Neutrophil (primary cell): ENCODE data around the gene VWA5A.

Source experiments
- H3K27ac ChIP-seq: fragments of 200-600 bp; sonication (generic); 2 replicates; pipeline ENCODE4 v1.5.1; 2016; ENCODE audit warnings: mild to moderate bottlenecking, moderate library complexity
- H3K27me3 ChIP-seq: fragments of 200-600 bp; sonication (generic); 2 replicates; pipeline ENCODE4 v1.6.0; 2016; ENCODE audit warnings: mild to moderate bottlenecking
- H3K36me3 ChIP-seq: fragments of 200-600 bp; sonication (generic); 2 replicates; pipeline ENCODE4 v1.5.1; 2017
- H3K4me1 ChIP-seq, 2 experiments: fragments of 200-600 bp in 1 of 2; sonication (generic) in 1 of 2; 1 replicate in 1 of 2; 2 replicates in 1 of 2; pipeline versions ENCODE4 v1.5.1 to v1.6.1; 2013 to 2016; ENCODE audit warnings: low read depth in 1 of 2, low read length in 1 of 2, mild to moderate bottlenecking in 1 of 2, moderate library complexity in 1 of 2; ENCODE audit not compliant: control insufficient read depth in 1 of 2, insufficient read depth in 1 of 2
- H3K4me3 ChIP-seq, 2 experiments: fragments of 200-600 bp in 1 of 2; sonication (generic) in 1 of 2; 1 replicate in 1 of 2; 2 replicates in 1 of 2; pipeline ENCODE4 v1.5.1; 2013 to 2016; ENCODE audit warnings: low read depth in 1 of 2, low read length in 1 of 2, mild to moderate bottlenecking in 1 of 2, moderate library complexity in 1 of 2
- H3K9me3 ChIP-seq: fragments of 200-600 bp; sonication (generic); 2 replicates; pipeline ENCODE4 v1.5.1; 2016
- TF ChIP-seq, protein P1 (sequence below): fragments of 200-600 bp; sonication (generic); IDR thresholded peaks from 2 replicates; pipeline ENCODE4 v1.5.1; 2016; ENCODE audit warnings: antibody characterized with exemption

VWA5A gene

DNA sequence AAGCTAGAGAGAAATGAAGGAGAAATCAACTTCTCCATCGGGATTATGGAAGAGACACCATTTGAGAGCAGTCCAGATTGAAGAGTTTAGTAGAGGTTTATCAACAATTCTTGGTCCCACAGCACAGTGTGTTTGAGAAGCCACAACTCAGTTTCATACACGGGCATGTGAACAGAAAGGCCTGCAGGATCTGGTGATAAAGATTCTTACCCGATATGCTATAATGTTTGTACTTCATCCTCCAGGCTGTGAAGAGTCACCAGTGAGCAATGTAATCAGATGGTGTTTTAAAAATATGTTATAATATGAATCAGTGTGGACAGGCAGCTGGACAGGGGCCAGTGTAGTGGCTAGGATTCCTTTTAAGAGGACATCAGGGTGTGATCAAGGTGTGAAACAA is 29.7 kb upstream of the VWA5A start:
- no peaks in the 10 kb centered on the region for H3K9me3 ChIP-seq
- H3K4me1 ChIP-seq = peaks cover 3 to 10% of the 10 kb centered on the region in 2 experiments
- H3K27ac ChIP-seq = no peak overlapping the region
- no peak overlapping the region for H3K4me3 ChIP-seq
- TF ChIP-seq, protein P1, sequence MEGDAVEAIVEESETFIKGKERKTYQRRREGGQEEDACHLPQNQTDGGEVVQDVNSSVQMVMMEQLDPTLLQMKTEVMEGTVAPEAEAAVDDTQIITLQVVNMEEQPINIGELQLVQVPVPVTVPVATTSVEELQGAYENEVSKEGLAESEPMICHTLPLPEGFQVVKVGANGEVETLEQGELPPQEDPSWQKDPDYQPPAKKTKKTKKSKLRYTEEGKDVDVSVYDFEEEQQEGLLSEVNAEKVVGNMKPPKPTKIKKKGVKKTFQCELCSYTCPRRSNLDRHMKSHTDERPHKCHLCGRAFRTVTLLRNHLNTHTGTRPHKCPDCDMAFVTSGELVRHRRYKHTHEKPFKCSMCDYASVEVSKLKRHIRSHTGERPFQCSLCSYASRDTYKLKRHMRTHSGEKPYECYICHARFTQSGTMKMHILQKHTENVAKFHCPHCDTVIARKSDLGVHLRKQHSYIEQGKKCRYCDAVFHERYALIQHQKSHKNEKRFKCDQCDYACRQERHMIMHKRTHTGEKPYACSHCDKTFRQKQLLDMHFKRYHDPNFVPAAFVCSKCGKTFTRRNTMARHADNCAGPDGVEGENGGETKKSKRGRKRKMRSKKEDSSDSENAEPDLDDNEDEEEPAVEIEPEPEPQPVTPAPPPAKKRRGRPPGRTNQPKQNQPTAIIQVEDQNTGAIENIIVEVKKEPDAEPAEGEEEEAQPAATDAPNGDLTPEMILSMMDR = no peak
- H3K36me3 ChIP-seq = no peaks in the 10 kb centered on the region
- no peaks in the 10 kb centered on the region for H3K27me3 ChIP-seq

DNA sequence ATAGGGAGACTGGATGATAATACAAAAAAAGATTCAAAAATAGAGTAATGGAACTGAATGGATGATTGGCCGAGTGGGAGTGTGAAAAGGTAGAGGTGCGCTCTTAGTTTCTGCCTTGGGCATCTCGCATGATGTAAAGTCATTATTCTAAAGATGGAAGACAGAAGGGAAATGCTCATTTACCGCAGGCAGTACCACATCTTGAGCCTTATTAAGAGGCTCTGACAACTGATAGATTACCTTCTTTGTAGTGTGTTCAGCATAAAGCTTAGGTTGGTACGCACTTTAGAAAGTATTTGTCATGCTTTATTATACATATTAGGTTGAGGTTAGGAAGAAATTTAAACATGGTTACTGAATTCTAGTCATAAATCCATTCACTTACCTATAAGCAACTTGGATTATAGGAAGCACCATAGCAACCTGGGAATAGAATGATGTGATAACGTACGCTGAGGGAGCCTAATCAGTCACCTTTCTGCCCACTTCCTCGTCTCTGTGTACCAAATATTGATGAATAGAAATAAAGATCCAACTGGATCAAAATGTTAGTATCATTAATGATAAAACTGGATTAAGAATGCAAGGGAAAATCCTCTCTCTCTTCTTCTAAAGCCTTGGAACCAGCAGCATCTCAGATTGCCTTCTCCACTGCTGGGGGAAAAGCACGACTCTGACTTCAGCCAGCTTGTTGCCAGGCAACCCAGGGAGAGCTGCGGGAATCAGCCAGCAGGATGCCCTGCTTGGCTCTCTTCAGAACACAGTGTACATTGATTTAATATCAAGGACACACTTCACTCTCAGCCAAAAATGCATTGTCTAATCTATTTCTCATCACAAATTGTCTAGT is 29.0 kb upstream of the VWA5A start:
- Histone ChIP-seq H3K4me1 (peaks cover 3 to 10% of the 10 kb centered on the region in 2 experiments), H3K36me3 (no peaks in the 10 kb centered on the region), H3K27ac (no peak overlapping the region), H3K27me3 (no peaks in the 10 kb centered on the region), H3K9me3 (no peaks in the 10 kb centered on the region), H3K4me3 (no peak overlapping the region)
- TF ChIP-seq, protein P1 = no peak

DNA sequence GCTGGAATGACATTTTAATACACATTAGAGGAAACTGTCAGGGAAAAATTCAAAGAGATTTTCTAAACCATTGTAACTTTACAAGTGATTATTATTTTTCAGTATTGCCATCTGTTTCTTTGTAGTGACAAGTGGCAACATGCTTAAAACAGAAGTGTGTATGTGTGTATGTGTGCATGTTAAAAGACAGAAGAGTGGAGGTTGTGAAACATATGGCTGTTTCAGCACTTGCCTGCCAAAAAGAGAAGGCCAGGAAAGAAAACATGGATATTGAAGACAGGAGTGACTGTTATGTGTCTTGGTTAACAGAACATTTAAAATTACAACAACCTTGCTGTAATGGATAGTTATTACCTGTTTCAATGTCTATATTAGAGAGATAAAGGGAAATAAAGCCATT is 24.3 kb upstream of the VWA5A start:
- no peaks in the 10 kb centered on the region for H3K36me3 ChIP-seq
- TF ChIP-seq, protein P1 = no peak
- H3K27me3 ChIP-seq = no peaks in the 10 kb centered on the region
- no peaks in the 10 kb centered on the region for H3K4me1 ChIP-seq
- no peak overlapping the region for H3K4me3 ChIP-seq
- no peaks in the 10 kb centered on the region for H3K9me3 ChIP-seq
- no peak overlapping the region for H3K27ac ChIP-seq

DNA sequence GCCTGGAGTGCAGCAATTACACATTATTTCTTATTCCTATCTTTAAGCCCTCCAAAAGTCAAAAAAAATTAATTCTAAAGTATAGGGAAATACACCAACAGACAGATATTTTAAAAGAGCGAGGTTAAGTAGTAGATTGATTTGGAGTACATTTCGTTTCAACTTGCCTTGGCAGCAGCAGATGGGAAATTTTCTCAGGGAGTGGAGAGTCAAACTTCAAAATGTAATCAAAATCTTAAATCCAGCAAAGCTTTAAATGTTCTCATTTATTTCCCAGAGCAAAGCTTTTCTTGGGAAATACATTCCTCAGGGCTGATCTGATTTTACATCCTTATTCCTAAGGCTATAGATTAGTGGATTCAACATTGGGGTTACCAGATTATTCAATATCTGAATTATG is 21.9 kb upstream of the VWA5A start:
- no peaks in the 10 kb centered on the region for H3K9me3 ChIP-seq
- H3K27ac ChIP-seq = no peak overlapping the region
- H3K36me3 ChIP-seq = no peaks in the 10 kb centered on the region
- H3K27me3 ChIP-seq = no peaks in the 10 kb centered on the region
- TF ChIP-seq, protein P1 = no peak
- H3K4me3 ChIP-seq = no peak overlapping the region
- H3K4me1 ChIP-seq = no peaks in the 10 kb centered on the region

DNA sequence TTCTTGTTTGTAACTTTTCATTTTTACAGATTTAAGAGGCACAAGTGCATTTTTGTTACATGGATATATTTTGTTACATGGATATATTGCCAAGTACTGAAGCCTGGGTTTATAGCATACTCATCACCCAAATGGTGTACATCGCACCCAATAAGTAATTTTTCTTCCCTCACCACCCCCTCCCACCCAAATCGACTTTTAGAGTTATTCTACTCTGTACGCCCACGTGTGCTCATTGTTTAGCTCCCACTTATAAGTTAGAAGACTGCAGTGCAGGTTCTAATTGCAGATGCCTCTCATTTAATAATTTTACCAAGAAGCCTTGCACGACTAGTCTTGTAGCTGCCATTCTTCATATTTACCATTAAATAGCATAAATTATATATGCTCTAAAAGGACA is 20.5 kb upstream of the VWA5A start:
- no peaks in the 10 kb centered on the region for H3K9me3 ChIP-seq
- H3K27ac ChIP-seq = no peak overlapping the region
- H3K4me1 ChIP-seq = no peaks in the 10 kb centered on the region
- no peak overlapping the region for H3K4me3 ChIP-seq
- no peaks in the 10 kb centered on the region for H3K36me3 ChIP-seq
- TF ChIP-seq, protein P1 = no peak
- H3K27me3 ChIP-seq = no peaks in the 10 kb centered on the region
